Stomach (tissue), 9 donors: Measurements from ENCODE around the gene SUCO. TPM values are rescaled to one million over a fixed set of nuclear protein-coding genes. Genes with fewer than 3 reads are reported as not detected.
A peak's percentile ranks its signal among the peaks of the same experiment; 100 is the strongest.

Source experiments
- DNase-seq, 2 donors: peaks; one replicate each; pipeline versions ENCODE4 v3.0.0 to v3.0.0-alpha.2; 2013 to 2019
- H3K27ac ChIP-seq, 5 donors: fragments of 200-600 bp in 4 of 5; sonication (generic) in 4 of 5; one replicate each; pipeline ENCODE4 v1.5.1; 2013 to 2019; ENCODE audit warnings: mild to moderate bottlenecking in 1 of 5, moderate library complexity in 1 of 5
- H3K27me3 ChIP-seq, 3 donors: fragments of 200-600 bp; sonication (generic); one replicate each; pipeline ENCODE4 v1.5.1; 2017 to 2019; ENCODE audit warnings: mixed run types in 1 of 3
- H3K36me3 ChIP-seq, 4 donors: fragments of 200-600 bp; sonication (generic); 1 replicate in 3 of 4; 2 replicates in 1 of 4; pipeline ENCODE4 v1.5.1; 2016 to 2019
- H3K4me1 ChIP-seq, 4 donors: fragments of 200-600 bp; sonication (generic); one replicate each; pipeline ENCODE4 v1.5.1; 2016 to 2019
- H3K4me3 ChIP-seq, 4 donors: fragments of 200-600 bp; sonication (generic) in 3 of 4; one replicate each; pipeline ENCODE4 v1.5.1; 2016 to 2019; ENCODE audit warnings: mild to moderate bottlenecking in 1 of 4
- H3K9me3 ChIP-seq, 4 donors: fragments of 200-600 bp; sonication (generic); one replicate each; pipeline ENCODE4 v1.5.1; 2016 to 2019
- CTCF ChIP-seq, 7 experiments: fragments of 450-650 bp in 4 of 7; fragments of 200-600 bp in 3 of 7; sonication (generic) in 3 of 7; IDR thresholded peaks; one replicate each; pipeline ENCODE4 v1.5.1; 2016 to 2019; ENCODE audit warnings: antibody characterized with exemption in 7 of 7, control low read depth in 2 of 7, mild to moderate bottlenecking in 1 of 7
- EP300 ChIP-seq: sonication (generic); formaldehyde crosslinking; IDR thresholded peaks from one replicate; pipeline ENCODE4 v1.6.1; 2017; ENCODE audit warnings: antibody characterized with exemption
- POLR2A ChIP-seq, 4 donors: fragments of 450-650 bp; IDR thresholded peaks; one replicate each; pipeline ENCODE4 v1.6.1; 2016; ENCODE audit warnings: antibody characterized with exemption in 4 of 4, control low read depth in 2 of 4, mild to moderate bottlenecking in 1 of 4, moderate library complexity in 1 of 4
- POLR2AphosphoS5 ChIP-seq, 3 donors: sonication (generic); formaldehyde crosslinking; IDR thresholded peaks; one replicate each; pipeline ENCODE4 v1.6.1; 2016; ENCODE audit warnings: antibody characterized with exemption in 3 of 3
- WGBS, 5 donors: extraction: QIAGEN DNeasy Blood & Tissue Kit in 3 of 5; methylation state at CpG; one replicate each; pipeline versions ENCODE4 v1.1.5 to v1.1.7; 2013 to 2018; 5-methylcytosine and 5-hydroxymethylcytosine counted together
- intact Hi-C: fragments of 100-400 bp; cut with DNase I; formaldehyde crosslinking; loops from one replicate; pipeline ENCODE4 v1.15.1; 2023; ENCODE audit warnings: low total_unique reads
- polyA plus RNA-seq, 3 donors: library from polyadenylated mRNA; stranded (reverse); fragments of 200-250 nt; gene quantifications; one replicate each; pipeline ENCODE4 v1.2.3, GENCODE V29; 2013
- total RNA-seq, 5 donors: library from RNA; depleted of rRNA; stranded (reverse); fragments of >200 nt; gene quantifications; one replicate each; pipeline versions ENCODE4 v1.1.0 to v1.2.3, GENCODE V29; 2014 to 2016
- donor health status: healthy with polysubstance abuse.
- donor health status: Bipolar disorder and iron deficiency.
- donor health status: healthy.

Gene SUCO
- total and polyA plus RNA-seq, 8 donors: 4.9 to 83.7 (median 15.8) TPM

GRCh38 chr1:172529304-172529703 lies 3.6 kb upstream of the SUCO start:
- TF ChIP-seq POLR2A (IDR thresholded peaks at IDR 0.05): no peak
- no peak for TF ChIP-seq EP300
- no peak for TF ChIP-seq POLR2AphosphoS5 (IDR thresholded peaks at IDR 0.05)
- no peak for TF ChIP-seq CTCF (IDR thresholded peaks at IDR 0.05)
- WGBS, 5 donors: 80 to 82% (median 81%) methylated on average over 4 of the region's 4 CpGs
- no peak overlapping the region for H3K27ac ChIP-seq
- DNase-seq: no peak
- intact Hi-C loops: no loop called here
- H3K9me3 ChIP-seq: no peaks in the 10 kb centered on the region
- no peaks in the 10 kb centered on the region for H3K27me3 ChIP-seq
- peaks cover 12 to 15% (median 13%) of the 10 kb centered on the region in 4 donors for H3K4me1 ChIP-seq
- H3K4me3 ChIP-seq: no peak overlapping the region
- no peaks in the 10 kb centered on the region for H3K36me3 ChIP-seq

GRCh38 chr1:172530000-172530399 lies 3.0 kb upstream of the SUCO start:
- Histone ChIP-seq H3K36me3 (no peaks in the 10 kb centered on the region), H3K27me3 (no peaks in the 10 kb centered on the region), H3K4me3 (no peak overlapping the region), H3K4me1 (peaks cover 19 to 22% (median 20%) of the 10 kb centered on the region in 4 donors), H3K9me3 (no peaks in the 10 kb centered on the region), H3K27ac (no peak overlapping the region)
- no peak for TF ChIP-seq CTCF (IDR thresholded peaks at IDR 0.05)
- no peak for TF ChIP-seq POLR2AphosphoS5 (IDR thresholded peaks at IDR 0.05)
- no peak for TF ChIP-seq POLR2A (IDR thresholded peaks at IDR 0.05)
- TF ChIP-seq EP300: no peak
- DNase-seq: no peak
- WGBS, 5 donors: 35 to 46% (median 38%) methylated on average over 2 of the region's 2 CpGs
- intact Hi-C loops: no loop called here

GRCh38 chr1:172531412-172532182 lies 1.4 kb upstream of the SUCO start:
- no peak for DNase-seq
- H3K4me3 ChIP-seq: peak overlapping the region; percentile 62 to 95 (median 74)
- intact Hi-C loops: no loop called here
- H3K9me3 ChIP-seq: no peaks in the 10 kb centered on the region
- peak overlapping the region; percentile 83 to 100 (median 97) for H3K27ac ChIP-seq
- no peak for TF ChIP-seq POLR2A (IDR thresholded peaks at IDR 0.05)
- TF ChIP-seq POLR2AphosphoS5 (IDR thresholded peaks at IDR 0.05): no peak
- TF ChIP-seq EP300: no peak
- no peak for TF ChIP-seq CTCF (IDR thresholded peaks at IDR 0.05)
- peaks cover 31 to 38% (median 36%) of the 10 kb centered on the region in 4 donors for H3K4me1 ChIP-seq
- H3K27me3 ChIP-seq: no peaks in the 10 kb centered on the region
- 2 to 4% (median 3%) methylated on average over 11 of the region's 11 CpGs for WGBS, 5 donors
- no peaks in the 10 kb centered on the region for H3K36me3 ChIP-seq

GRCh38 chr1:172532183-172532699 lies 709 bp upstream of the SUCO start:
- Histone ChIP-seq H3K4me3 (peak overlapping the region; percentile 62 to 95 (median 74)), H3K4me1 (peaks cover 31 to 44% (median 38%) of the 10 kb centered on the region in 4 donors), H3K9me3 (no peaks in the 10 kb centered on the region), H3K27me3 (no peaks in the 10 kb centered on the region), H3K36me3 (no peaks in the 10 kb centered on the region), H3K27ac (peak overlapping the region; percentile 83 to 100 (median 97))
- intact Hi-C loops: no loop called here
- peak; percentile 89 to 98 for DNase-seq
- TF ChIP-seq POLR2AphosphoS5 (IDR thresholded peaks at IDR 0.05) (peak; percentile 74 to 95 (median 89)), CTCF (IDR thresholded peaks at IDR 0.05) (no peak), POLR2A (IDR thresholded peaks at IDR 0.05) (peak in 2 of 4 donors; percentile 45 to 79), EP300 (no peak)
- WGBS, 5 donors: 0% methylated on average over 18 of the region's 18 CpGs
